Heart left ventricle (tissue), 16 donors: ENCODE measurements around the gene GREB1. TPM values are rescaled to one million over a fixed set of nuclear protein-coding genes. Genes with fewer than 3 reads are reported as not detected.

Experiments
- ATAC-seq, 4 donors: fragments of 200-7000 bp; cut with Tn5 transposase; one replicate each; pipeline ENCODE4 v1.9.1; 2020 to 2022; ENCODE audit warnings: moderate library complexity in 4 of 4, mild to moderate bottlenecking in 3 of 4, moderate number of reproducible peaks in 1 of 4
- DNase-seq, 5 donors: peaks; one replicate each; pipeline ENCODE4 v3.0.0-alpha.2; 2020
- H3K27ac ChIP-seq, 12 donors: fragments of 200-600 bp; sonication (generic) in 4 of 12; one replicate each; pipeline versions ENCODE4 v1.5.0 to v1.8.0; 2016 to 2022; ENCODE audit warnings: mild to moderate bottlenecking in 2 of 12
- H3K27me3 ChIP-seq, 9 donors: fragments of 200-600 bp; sonication (generic) in 2 of 9; one replicate each; pipeline versions ENCODE4 v1.5.1 to v1.8.0; 2016 to 2022; ENCODE audit warnings: mild to moderate bottlenecking in 3 of 9
- H3K36me3 ChIP-seq, 9 donors: fragments of 200-600 bp; sonication (generic) in 2 of 9; one replicate each; pipeline versions ENCODE4 v1.5.0 to v1.8.0; 2018 to 2022; ENCODE audit warnings: mild to moderate bottlenecking in 2 of 9
- H3K4me1 ChIP-seq, 12 donors: fragments of 200-600 bp; sonication (generic) in 4 of 12; one replicate each; pipeline versions ENCODE4 v1.5.0 to v1.8.0; 2016 to 2022; ENCODE audit warnings: mild to moderate bottlenecking in 3 of 12
- H3K4me3 ChIP-seq, 12 donors: fragments of 200-600 bp; sonication (generic) in 4 of 12; one replicate each; pipeline versions ENCODE4 v1.5.0 to v1.8.0; 2017 to 2022; ENCODE audit warnings: mild to moderate bottlenecking in 9 of 12, moderate library complexity in 4 of 12
- H3K9me3 ChIP-seq, 12 donors: fragments of 200-600 bp; sonication (generic) in 4 of 12; one replicate each; pipeline versions ENCODE4 v1.5.0 to v1.8.0; 2016 to 2022; ENCODE audit warnings: mild to moderate bottlenecking in 1 of 12
- CTCF ChIP-seq, 12 donors: fragments of 200-600 bp; sonication (generic) in 4 of 12; IDR thresholded peaks; one replicate each; pipeline versions ENCODE4 v1.5.0 to v1.8.0; 2018 to 2022; ENCODE audit warnings: antibody characterized with exemption in 12 of 12, mild to moderate bottlenecking in 5 of 12
- POLR2A ChIP-seq, 2 donors: fragments of 450-650 bp; IDR thresholded peaks; one replicate each; pipeline ENCODE4 v1.6.1; 2017; ENCODE audit warnings: antibody characterized with exemption in 2 of 2, mild to moderate bottlenecking in 2 of 2, moderate library complexity in 2 of 2
- WGBS, 4 donors: extraction: QIAGEN DNeasy Blood & Tissue Kit in 2 of 4; methylation state at CpG; one replicate each; pipeline versions ENCODE4 v1.1.5 to v1.1.7; 2013 to 2018; 5-methylcytosine and 5-hydroxymethylcytosine counted together
- intact Hi-C, 10 donors: fragments of 100-400 bp; cut with DNase I; formaldehyde crosslinking; loops; one replicate each; pipeline versions ENCODE4 v1.11.1 to v1.14.2; 2022
- polyA plus RNA-seq, 2 donors: library from polyadenylated mRNA; stranded (reverse); fragments of 200-250 nt; gene quantifications; one replicate each; pipeline ENCODE4 v1.2.3, GENCODE V29; 2013
- total RNA-seq, 9 donors: library from RNA; depleted of rRNA in 2 of 9; stranded (reverse); fragments of >200 nt in 2 of 9; fragmentation: NEBNext Ultra II Directional in 3 of 9; extraction: Animal tissue kit (Norgen Biotek cat#: 25700) in 3 of 9; gene quantifications; one replicate each; pipeline versions ENCODE4 v1.1.0 to v1.2.4, GENCODE V29; 2016 to 2023
- donor health status: ischemic (EF 13 %, LVEDD 7.1; RV severe dilation, severe dysfunction).
- donor health status: healthy with polysubstance abuse.
- donor health status: DM: no; HTN: yes; CAD: no.
- donor health status: DM: no; HTN: no; CAD: no.
- donor health status: ischemic (EF 25% LVEDD 6.9; RV normal size, moderate dysfunction).
- donor health status: ischemic (EF 25% LVEDD 5.7; RV mildly dilated, moderate dysfunction).
- donor health status: healthy.
- donor health status: DM: yes; HTN: yes; CAD: no.
- donor health status: ischemic (EF 35%, LVEDD 5.7; RV mildly dilated, moderate dysfunction).
- donor health status: nonischemic (EF 11% LVEDD 7.7; RV severe dilation, severe dysfunction).
- donor health status: DM: yes; HTN: yes; CAD: no.
- donor health status: PGD.
- donor health status: ischemic (EF 29% LVEDD 5.4; RV normal size, mild dysfunction).
- donor health status: nonischemic (EF 23%, LVEDD 6.1; RV moderate dilation, normal function).

GREB1 gene
- total and polyA plus RNA-seq, 11 donors: 1.4 to 11.5 (median 5.6) TPM

- Histone ChIP-seq H3K4me3 (no peak overlapping the region), H3K36me3 (peaks cover 0 to 16% (median 3%) of the 10 kb centered on the region in 9 donors), H3K27me3 (no peaks in the 10 kb centered on the region), H3K4me1 (no peaks in the 10 kb centered on the region), H3K27ac (peak overlapping the region in 1 of 12 donors; percentile 15), H3K9me3 (no peaks in the 10 kb centered on the region)
- TF ChIP-seq POLR2A (IDR thresholded peaks at IDR 0.05) (no peak), CTCF (IDR thresholded peaks at IDR 0.05) (no peak)
- 84 to 91% (median 90%) methylated on average over 11 to 20 of the region's 20 CpGs for WGBS, 4 donors
- DNase-seq (no peak), ATAC-seq (no peak)
- intact Hi-C loops: no loop called here
These were observed 78.8 kb downstream of the GREB1 start for GRCh38 chr2:11612553-11613215.

DNA sequence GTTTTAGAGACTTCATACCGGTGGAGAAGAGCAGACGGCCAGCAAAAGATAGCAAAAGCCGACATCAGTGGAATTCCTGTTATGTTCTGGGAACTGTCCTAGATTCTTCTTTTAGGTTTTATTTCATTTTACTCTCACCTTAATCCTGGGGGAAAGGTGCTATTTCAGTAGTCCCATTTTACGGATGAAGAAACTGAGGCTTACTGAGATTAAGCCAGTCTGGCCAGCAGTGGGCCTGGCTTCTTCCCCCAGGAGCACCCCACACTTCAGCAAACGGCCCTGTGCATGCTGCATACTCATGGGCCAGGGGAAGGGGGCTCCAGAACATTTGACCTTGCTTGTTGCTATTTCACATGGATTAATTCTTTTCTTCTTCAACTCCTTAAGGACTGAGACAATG, 79.5 kb downstream of the GREB1 start:
- WGBS, 4 donors: 76 to 98% (median 91%) methylated on average over 5 of the region's 5 CpGs
- no peaks in the 10 kb centered on the region for H3K9me3 ChIP-seq
- ATAC-seq: no peak

GRCh38 chr2:11615209-11615608, 81.4 kb downstream of the GREB1 start:
- H3K4me3 ChIP-seq: no peak overlapping the region
- DNase-seq (no peak), ATAC-seq (no peak)
- peaks cover 0 to 23% (median 3%) of the 10 kb centered on the region in 9 donors for H3K36me3 ChIP-seq
- no peaks in the 10 kb centered on the region for H3K27me3 ChIP-seq
- no peak overlapping the region for H3K27ac ChIP-seq
- no peaks in the 10 kb centered on the region for H3K4me1 ChIP-seq
- H3K9me3 ChIP-seq: no peaks in the 10 kb centered on the region
- 79 to 93% (median 83%) methylated on average over 3 of the region's 3 CpGs for WGBS, 4 donors
- TF ChIP-seq CTCF (IDR thresholded peaks at IDR 0.05) (no peak), POLR2A (IDR thresholded peaks at IDR 0.05) (no peak)
- intact Hi-C loops: no loop called here

More for the DNA sequence above, 79.5 kb downstream of the GREB1 start:
- TF ChIP-seq POLR2A (IDR thresholded peaks at IDR 0.05) (no peak), CTCF (IDR thresholded peaks at IDR 0.05) (no peak)
- DNase-seq: no peak
- Histone ChIP-seq H3K4me1 (no peaks in the 10 kb centered on the region), H3K27me3 (no peaks in the 10 kb centered on the region), H3K4me3 (no peak overlapping the region), H3K36me3 (peaks cover 0 to 17% (median 3%) of the 10 kb centered on the region in 9 donors), H3K27ac (no peak overlapping the region)
- intact Hi-C loops: no loop called here

- TF ChIP-seq POLR2A (IDR thresholded peaks at IDR 0.05) (no peak), CTCF (IDR thresholded peaks at IDR 0.05) (no peak)
- Histone ChIP-seq H3K36me3 (peaks cover 0 to 23% (median 3%) of the 10 kb centered on the region in 9 donors), H3K4me1 (no peaks in the 10 kb centered on the region), H3K27ac (no peak overlapping the region), H3K9me3 (no peaks in the 10 kb centered on the region), H3K4me3 (no peak overlapping the region), H3K27me3 (no peaks in the 10 kb centered on the region)
- ATAC-seq (no peak), DNase-seq (no peak)
- 89 to 93% (median 91%) methylated on average over 14 of the region's 14 CpGs for WGBS, 4 donors
- intact Hi-C loops: no loop called here
These were observed 82.3 kb downstream of the GREB1 start for GRCh38 chr2:11616097-11616687.
